Neural progenitor cell (in vitro differentiated cells): ENCODE data around the gene ZNF200.
"Not testable (repeated sequence)": the region's sequence is repeated elsewhere in the genome, so short reads cannot be mapped to it uniquely, and the experiment has no call there.

Source experiments
- CTCF ChIP-seq: fragments of 200-600 bp; sonication (generic); IDR thresholded peaks from 2 replicates; pipeline ENCODE4 v1.5.1; 2017; ENCODE audit warnings: antibody characterized with exemption, mild to moderate bottlenecking
- EZH2 ChIP-seq: fragments of 200-600 bp; sonication (generic); IDR thresholded peaks from 2 replicates; pipeline ENCODE4 v1.6.1; 2017; ENCODE audit warnings: antibody characterized with exemption, mild to moderate bottlenecking, moderate library complexity
- EZH2phosphoT487 ChIP-seq: fragments of 200-600 bp; sonication (generic); IDR thresholded peaks from 2 replicates; pipeline ENCODE4 v1.6.1; 2017; ENCODE audit warnings: antibody characterized with exemption

- not testable (repeated sequence) for TF ChIP-seq CTCF, EZH2, EZH2phosphoT487
These were observed 35.8 kb upstream of the ZNF200 start for GRCh38 chr16:3270718-3271117.
